ENCODE data around the gene SORT1. TPM values are rescaled to one million over a fixed set of nuclear protein-coding genes. Genes with fewer than 3 reads are reported as not detected.

The SORT1 gene
- total and polyA plus RNA-seq, 2 of the 13 experiments (the other 11 are each of a cell fraction or from before 2014, with no cell fraction given), result 32.4 to 93.0 TPM

DNA sequence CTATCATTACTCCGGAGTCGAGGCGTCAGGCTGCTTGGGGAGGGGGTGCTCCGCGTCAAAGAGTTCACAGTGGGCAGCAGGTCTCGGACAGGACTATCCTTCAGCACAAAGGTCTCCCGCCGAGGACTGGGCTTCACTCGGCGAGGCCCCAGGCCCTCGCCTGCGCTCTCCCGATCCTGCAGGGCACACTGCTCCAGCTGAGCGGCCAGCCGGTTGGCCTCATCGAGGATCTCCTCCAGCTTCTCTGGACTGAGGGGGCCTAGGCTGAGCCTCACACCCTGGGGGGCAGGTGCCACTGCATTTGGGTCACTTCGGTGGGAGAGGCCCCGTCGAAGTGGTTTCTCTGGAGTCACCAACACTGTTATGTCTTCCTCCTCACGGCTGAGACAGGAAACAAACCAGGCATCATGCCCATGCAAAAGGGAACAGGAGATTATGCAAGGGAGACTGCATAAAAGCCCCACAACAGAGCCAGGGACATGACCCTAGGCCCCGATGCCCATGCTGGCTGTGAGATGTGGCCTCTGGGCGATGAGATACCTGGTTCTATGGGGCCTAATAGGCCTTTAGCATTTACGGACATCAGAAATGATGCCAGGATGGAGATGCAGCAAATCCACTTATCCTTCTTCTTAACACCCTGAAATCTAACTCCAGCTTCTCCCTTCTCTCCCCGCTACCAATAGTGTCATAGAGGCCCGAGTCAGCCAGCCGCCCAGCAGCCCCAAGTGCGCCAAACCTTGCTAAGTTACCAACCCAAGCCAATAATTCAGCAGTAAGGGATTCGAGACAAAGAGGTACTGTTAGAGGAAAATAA lies 115.8 kb downstream of the SORT1 start (continued):
- TF ChIP-seq, protein P1, sequence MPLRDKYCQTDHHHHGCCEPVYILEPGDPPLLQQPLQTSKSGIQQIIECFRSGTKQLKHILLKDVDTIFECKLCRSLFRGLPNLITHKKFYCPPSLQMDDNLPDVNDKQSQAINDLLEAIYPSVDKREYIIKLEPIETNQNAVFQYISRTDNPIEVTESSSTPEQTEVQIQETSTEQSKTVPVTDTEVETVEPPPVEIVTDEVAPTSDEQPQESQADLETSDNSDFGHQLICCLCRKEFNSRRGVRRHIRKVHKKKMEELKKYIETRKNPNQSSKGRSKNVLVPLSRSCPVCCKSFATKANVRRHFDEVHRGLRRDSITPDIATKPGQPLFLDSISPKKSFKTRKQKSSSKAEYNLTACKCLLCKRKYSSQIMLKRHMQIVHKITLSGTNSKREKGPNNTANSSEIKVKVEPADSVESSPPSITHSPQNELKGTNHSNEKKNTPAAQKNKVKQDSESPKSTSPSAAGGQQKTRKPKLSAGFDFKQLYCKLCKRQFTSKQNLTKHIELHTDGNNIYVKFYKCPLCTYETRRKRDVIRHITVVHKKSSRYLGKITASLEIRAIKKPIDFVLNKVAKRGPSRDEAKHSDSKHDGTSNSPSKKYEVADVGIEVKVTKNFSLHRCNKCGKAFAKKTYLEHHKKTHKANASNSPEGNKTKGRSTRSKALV (CRISPR knock-in tag; IDR thresholded peaks at IDR 0.05), result no peak
- peak; percentile 37 for TF ChIP-seq AGO2 (optimal IDR thresholded peaks at IDR 0.05; ENCODE audit: low read depth, low read length)
- no peak for TF ChIP-seq ZBTB7A (CRISPR knock-in tag; IDR thresholded peaks at IDR 0.05)
- TF ChIP-seq, protein P2, sequence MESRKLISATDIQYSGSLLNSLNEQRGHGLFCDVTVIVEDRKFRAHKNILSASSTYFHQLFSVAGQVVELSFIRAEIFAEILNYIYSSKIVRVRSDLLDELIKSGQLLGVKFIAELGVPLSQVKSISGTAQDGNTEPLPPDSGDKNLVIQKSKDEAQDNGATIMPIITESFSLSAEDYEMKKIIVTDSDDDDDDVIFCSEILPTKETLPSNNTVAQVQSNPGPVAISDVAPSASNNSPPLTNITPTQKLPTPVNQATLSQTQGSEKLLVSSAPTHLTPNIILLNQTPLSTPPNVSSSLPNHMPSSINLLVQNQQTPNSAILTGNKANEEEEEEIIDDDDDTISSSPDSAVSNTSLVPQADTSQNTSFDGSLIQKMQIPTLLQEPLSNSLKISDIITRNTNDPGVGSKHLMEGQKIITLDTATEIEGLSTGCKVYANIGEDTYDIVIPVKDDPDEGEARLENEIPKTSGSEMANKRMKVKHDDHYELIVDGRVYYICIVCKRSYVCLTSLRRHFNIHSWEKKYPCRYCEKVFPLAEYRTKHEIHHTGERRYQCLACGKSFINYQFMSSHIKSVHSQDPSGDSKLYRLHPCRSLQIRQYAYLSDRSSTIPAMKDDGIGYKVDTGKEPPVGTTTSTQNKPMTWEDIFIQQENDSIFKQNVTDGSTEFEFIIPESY (CRISPR knock-in tag; IDR thresholded peaks at IDR 0.05), result 0 out of 2 replicates have a peak, but pooled peaks have one; percentile 29
- no peak for TF ChIP-seq ZNF260 (CRISPR knock-in tag; IDR thresholded peaks at IDR 0.05; ENCODE audit: borderline replicate concordance, low read depth)
- TF ChIP-seq, protein P3, sequence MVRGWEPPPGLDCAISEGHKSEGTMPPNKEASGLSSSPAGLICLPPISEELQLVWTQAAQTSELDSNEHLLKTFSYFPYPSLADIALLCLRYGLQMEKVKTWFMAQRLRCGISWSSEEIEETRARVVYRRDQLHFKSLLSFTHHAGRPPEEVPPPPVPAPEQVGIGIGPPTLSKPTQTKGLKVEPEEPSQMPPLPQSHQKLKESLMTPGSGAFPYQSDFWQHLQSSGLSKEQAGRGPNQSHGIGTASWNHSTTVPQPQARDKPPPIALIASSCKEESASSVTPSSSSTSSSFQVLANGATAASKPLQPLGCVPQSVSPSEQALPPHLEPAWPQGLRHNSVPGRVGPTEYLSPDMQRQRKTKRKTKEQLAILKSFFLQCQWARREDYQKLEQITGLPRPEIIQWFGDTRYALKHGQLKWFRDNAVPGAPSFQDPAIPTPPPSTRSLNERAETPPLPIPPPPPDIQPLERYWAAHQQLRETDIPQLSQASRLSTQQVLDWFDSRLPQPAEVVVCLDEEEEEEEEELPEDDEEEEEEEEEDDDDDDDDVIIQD (CRISPR knock-in tag; IDR thresholded peaks at IDR 0.05; ENCODE audit: low read depth), result no peak
- no peak for TF ChIP-seq ZSCAN20 (CRISPR knock-in tag; IDR thresholded peaks at IDR 0.05; ENCODE audit: borderline replicate concordance)
- TF ChIP-seq, protein P4, sequence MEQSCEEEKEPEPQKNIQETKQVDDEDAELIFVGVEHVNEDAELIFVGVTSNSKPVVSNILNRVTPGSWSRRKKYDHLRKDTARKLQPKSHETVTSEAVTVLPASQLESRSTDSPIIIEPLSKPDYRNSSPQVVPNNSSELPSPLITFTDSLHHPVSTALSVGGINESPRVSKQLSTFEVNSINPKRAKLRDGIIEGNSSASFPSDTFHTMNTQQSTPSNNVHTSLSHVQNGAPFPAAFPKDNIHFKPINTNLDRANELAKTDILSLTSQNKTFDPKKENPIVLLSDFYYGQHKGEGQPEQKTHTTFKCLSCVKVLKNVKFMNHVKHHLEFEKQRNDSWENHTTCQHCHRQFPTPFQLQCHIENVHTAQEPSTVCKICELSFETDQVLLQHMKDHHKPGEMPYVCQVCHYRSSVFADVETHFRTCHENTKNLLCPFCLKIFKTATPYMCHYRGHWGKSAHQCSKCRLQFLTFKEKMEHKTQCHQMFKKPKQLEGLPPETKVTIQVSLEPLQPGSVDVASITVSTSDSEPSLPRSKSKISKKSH (CRISPR knock-in tag; IDR thresholded peaks at IDR 0.05; ENCODE audit: borderline replicate concordance), result 0 out of 2 replicates have a peak, but pooled peaks have one; percentile 29
- TF ChIP-seq RBFOX2 (IDR thresholded peaks at IDR 0.05; ENCODE audit: low read depth, low read length), result peak; percentile 60; the same call in 1 of the 2 replicates
- no peak for TF ChIP-seq ZNF383 (CRISPR knock-in tag; IDR thresholded peaks at IDR 0.05; ENCODE audit: borderline replicate concordance)
- no peak for TF ChIP-seq ZSCAN22 (CRISPR knock-in tag; IDR thresholded peaks at IDR 0.05)
